CD4-positive, alpha-beta T cell (primary cell): ENCODE measurements around the gene CRYBA2. TPM values are rescaled to one million over a fixed set of nuclear protein-coding genes. Genes with fewer than 3 reads are reported as not detected.

Experiments used
- ATAC-seq: fragments of 200-7000 bp; cut with Tn5 transposase; one replicate; pipeline ENCODE4 v1.10.0; 2022; ENCODE audit warnings: mild to moderate bottlenecking; ENCODE audit not compliant: poor library complexity
- CTCF ChIA-PET: fragments of 350-600 bp; sonication (Branson Sonifier 250); formaldehyde crosslinking; loops from one replicate; lab custom pipeline; 2021; ENCODE audit warnings: antibody characterized with exemption, inconsistent platforms; lab: Charles Lee
- POLR2A ChIA-PET: fragments of 350-600 bp; sonication (Branson Sonifier 250); formaldehyde crosslinking; loops from one replicate; lab custom pipeline; 2021; ENCODE audit warnings: antibody characterized with exemption, inconsistent platforms; lab: Charles Lee
- DNase-seq, 14 experiments: peaks; one replicate each; pipeline ENCODE4 v3.0.0-alpha.2; 2013 to 2020; ENCODE audit warnings: mixed read lengths in 2 of 14
- H3K27ac ChIP-seq, 2 donors: one replicate each; pipeline versions ENCODE4 v1.5.1 to v1.7.0; 2013; ENCODE audit warnings: low read length in 2 of 2, low read depth in 1 of 2, mild to moderate bottlenecking in 1 of 2
- H3K27me3 ChIP-seq, 2 experiments: 1 replicate in 1 of 2; 2 replicates in 1 of 2; pipeline versions ENCODE4 v1.6.1 to v1.7.0; 2013; ENCODE audit warnings: low read length in 2 of 2, control low read depth in 1 of 2, mild to moderate bottlenecking in 1 of 2, moderate library complexity in 1 of 2; ENCODE audit not compliant: insufficient read depth in 2 of 2, control insufficient read depth in 1 of 2
- H3K36me3 ChIP-seq: one replicate; pipeline ENCODE4 v1.6.1; 2013; ENCODE audit warnings: low read length, control low read depth; ENCODE audit not compliant: insufficient read depth
- H3K4me1 ChIP-seq: one replicate; pipeline ENCODE4 v1.6.1; 2013; ENCODE audit warnings: low read length, control low read depth; ENCODE audit not compliant: insufficient read depth
- H3K4me3 ChIP-seq: one replicate; pipeline ENCODE4 v1.5.1; 2013; ENCODE audit warnings: mild to moderate bottlenecking, low read length, moderate library complexity
- H3K9me3 ChIP-seq, 2 experiments: 1 replicate in 1 of 2; 2 replicates in 1 of 2; pipeline versions ENCODE4 v1.6.1 to v1.7.0; 2013; ENCODE audit warnings: low read length in 2 of 2, mild to moderate bottlenecking in 2 of 2, control low read depth in 1 of 2, moderate library complexity in 1 of 2; ENCODE audit not compliant: control insufficient read depth in 1 of 2, insufficient read depth in 1 of 2
- H3K27ac Mint-ChIP-seq: one replicate; pipeline ENCODE4 v1.8.0; 2020; ENCODE audit warnings: mixed read lengths
- H3K27me3 Mint-ChIP-seq: one replicate; pipeline ENCODE4 v1.8.0; 2021; ENCODE audit warnings: mixed read lengths
- H3K36me3 Mint-ChIP-seq: one replicate; pipeline ENCODE4 v1.8.0; 2021; ENCODE audit warnings: low read depth, mixed read lengths
- H3K4me1 Mint-ChIP-seq: one replicate; pipeline ENCODE4 v1.8.0; 2021; ENCODE audit warnings: low read depth, mixed read lengths
- H3K4me3 Mint-ChIP-seq: one replicate; pipeline ENCODE4 v1.8.0; 2020; ENCODE audit warnings: mild to moderate bottlenecking, mixed read lengths
- H3K9me3 Mint-ChIP-seq: one replicate; pipeline ENCODE4 v1.8.0; 2020; ENCODE audit warnings: mixed read lengths
- intact Hi-C, 2 experiments: fragments of 100-400 bp; cut with DNase I in 1 of 2; cut with micrococcal nuclease in 1 of 2; formaldehyde crosslinking; loops; one replicate each; pipeline versions ENCODE4 v1.15.1 to v1.9.0; 2023 to 2025; cut with DNase I, micrococcal nuclease
- total RNA-seq, 174 experiments: library from RNA in 2 of 174; stranded (reverse) in 2 of 174; gene quantifications; one replicate each; pipeline ENCODE4 v1.2.3 and lab custom pipeline; 2021 to 2026
- TF ChIP-seq, protein P1 (sequence below): fragments of 200-600 bp; IDR thresholded peaks from one replicate; pipeline ENCODE4 v1.8.0; 2022; ENCODE audit warnings: antibody characterized with exemption, mild to moderate bottlenecking

Gene CRYBA2
- total RNA-seq, 2 experiments from 2014 or later = not detected

DNA sequence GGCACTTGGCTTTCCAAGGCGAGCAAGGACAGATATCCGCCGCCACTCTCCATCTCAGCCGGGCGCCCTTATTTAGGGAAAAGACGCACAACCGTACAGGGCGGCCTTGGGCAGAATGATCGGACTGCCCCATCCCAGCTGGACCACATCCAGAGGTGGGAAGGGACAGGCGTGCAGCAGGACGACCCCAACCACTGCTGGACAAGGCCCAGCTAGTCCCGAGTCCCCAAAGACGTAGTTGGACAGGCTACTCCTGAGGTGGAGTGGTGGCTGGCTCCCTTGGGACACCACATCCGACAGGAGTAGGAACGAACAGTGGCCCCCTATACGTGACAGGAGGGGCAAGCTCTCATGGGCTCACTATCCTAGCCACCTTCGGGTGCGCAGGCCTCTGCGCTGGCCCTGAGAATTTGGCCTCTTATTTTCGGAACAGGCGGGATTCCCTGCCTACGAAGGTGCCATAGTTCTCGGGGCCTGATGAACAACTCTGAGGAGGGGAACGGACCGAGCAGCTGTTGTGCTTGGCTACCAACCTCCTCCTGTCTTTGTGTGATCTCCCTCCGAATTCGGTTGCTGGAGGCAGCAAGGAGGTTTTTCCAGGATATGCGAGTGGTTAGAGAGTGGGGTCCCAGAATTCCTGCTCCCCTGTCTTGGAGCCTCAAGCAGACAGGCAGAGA lies 10.5 kb downstream of the CRYBA2 start:
- Histone ChIP-seq H3K4me1 (peaks cover 54% of the 10 kb centered on the region), H3K27me3 (peaks cover 61 to 87% of the 10 kb centered on the region in 2 experiments), H3K9me3 (peaks cover 0 to 19% of the 10 kb centered on the region in 2 experiments), H3K36me3 (no peaks in the 10 kb centered on the region), H3K4me3 (no peak overlapping the region), H3K27ac (no peak overlapping the region)
- no peak for ATAC-seq
- H3K27me3 Mint-ChIP-seq = peaks cover 89% of the 10 kb centered on the region
- H3K36me3 Mint-ChIP-seq = no peaks in the 10 kb centered on the region
- no peak overlapping the region for H3K27ac Mint-ChIP-seq
- no peak for DNase-seq
- H3K4me1 Mint-ChIP-seq = peaks cover 46% of the 10 kb centered on the region
- H3K4me3 Mint-ChIP-seq = peak overlapping the region; percentile 64
- TF ChIP-seq, protein P1, sequence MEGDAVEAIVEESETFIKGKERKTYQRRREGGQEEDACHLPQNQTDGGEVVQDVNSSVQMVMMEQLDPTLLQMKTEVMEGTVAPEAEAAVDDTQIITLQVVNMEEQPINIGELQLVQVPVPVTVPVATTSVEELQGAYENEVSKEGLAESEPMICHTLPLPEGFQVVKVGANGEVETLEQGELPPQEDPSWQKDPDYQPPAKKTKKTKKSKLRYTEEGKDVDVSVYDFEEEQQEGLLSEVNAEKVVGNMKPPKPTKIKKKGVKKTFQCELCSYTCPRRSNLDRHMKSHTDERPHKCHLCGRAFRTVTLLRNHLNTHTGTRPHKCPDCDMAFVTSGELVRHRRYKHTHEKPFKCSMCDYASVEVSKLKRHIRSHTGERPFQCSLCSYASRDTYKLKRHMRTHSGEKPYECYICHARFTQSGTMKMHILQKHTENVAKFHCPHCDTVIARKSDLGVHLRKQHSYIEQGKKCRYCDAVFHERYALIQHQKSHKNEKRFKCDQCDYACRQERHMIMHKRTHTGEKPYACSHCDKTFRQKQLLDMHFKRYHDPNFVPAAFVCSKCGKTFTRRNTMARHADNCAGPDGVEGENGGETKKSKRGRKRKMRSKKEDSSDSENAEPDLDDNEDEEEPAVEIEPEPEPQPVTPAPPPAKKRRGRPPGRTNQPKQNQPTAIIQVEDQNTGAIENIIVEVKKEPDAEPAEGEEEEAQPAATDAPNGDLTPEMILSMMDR = no peak
- intact Hi-C loops = loop anchor here (5.0 kb wide), 2 partner anchors 105 to 175 kb away; no protein-coding TSS in a partner anchor
- ChIA-PET POLR2A (interaction anchor here (1.6 kb wide), 1 partner anchor 17 kb away, joined by 3 read pairs; no protein-coding TSS in a partner anchor), CTCF (interaction anchor here (1.2 to 2.0 kb wide), 4 partner anchors 13 to 312 kb away, joined by 3 to 5 read pairs (median 4); no protein-coding TSS in a partner anchor)
- H3K9me3 Mint-ChIP-seq = no peaks in the 10 kb centered on the region

DNA sequence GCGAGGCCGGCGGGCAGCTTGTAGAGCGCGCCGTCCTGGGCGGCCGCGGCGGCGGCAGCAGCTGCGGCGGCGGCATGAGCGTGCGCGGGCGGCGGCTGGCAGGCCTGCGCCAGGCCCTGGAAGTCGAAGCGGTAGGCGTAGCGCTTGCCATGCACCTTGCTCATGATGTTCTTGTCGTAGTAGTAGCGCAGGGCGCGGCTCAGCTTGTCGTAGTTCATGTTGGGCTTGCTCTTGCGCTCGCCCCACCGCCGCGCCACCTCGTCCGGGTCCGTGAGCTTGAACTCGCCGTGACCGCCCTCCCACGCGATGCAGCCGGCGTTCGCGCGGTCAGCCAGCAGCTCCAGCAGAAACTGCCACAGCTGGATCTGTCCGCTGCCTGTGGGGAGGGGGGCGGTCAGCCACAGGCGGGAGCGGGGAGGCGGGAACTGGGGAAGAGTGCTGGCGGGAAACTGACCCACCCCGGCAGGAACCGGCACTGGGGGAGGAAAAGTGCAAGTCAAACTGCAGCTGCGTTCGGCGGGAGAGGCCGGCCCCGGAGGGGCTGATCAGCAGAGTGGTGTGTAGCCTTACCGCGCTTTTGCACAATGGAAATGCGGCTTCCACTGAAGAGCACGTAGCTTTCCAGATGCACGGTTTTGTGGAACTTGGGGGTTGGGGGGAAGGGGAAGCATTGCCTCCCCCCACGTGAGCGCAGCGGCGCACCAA lies 11.2 kb downstream of the CRYBA2 start:
- H3K27ac Mint-ChIP-seq = no peak overlapping the region
- TF ChIP-seq, protein P1 = no peak
- Histone ChIP-seq H3K9me3 (peaks cover 0 to 19% of the 10 kb centered on the region in 2 experiments), H3K27ac (no peak overlapping the region), H3K27me3 (peaks cover 57 to 85% of the 10 kb centered on the region in 2 experiments), H3K4me3 (peak overlapping the region; percentile 34), H3K4me1 (peaks cover 54% of the 10 kb centered on the region), H3K36me3 (no peaks in the 10 kb centered on the region)
- H3K27me3 Mint-ChIP-seq = peaks cover 89% of the 10 kb centered on the region
- H3K9me3 Mint-ChIP-seq = no peaks in the 10 kb centered on the region
- H3K4me1 Mint-ChIP-seq = peaks cover 46% of the 10 kb centered on the region
- DNase-seq (peak in 7 of 14 experiments; percentile 21 to 69 (median 30)), ATAC-seq (peak; percentile 50)
- ChIA-PET CTCF (interaction anchor here (1.2 to 2.7 kb wide), 5 partner anchors 14 to 313 kb away, joined by 3 to 16 read pairs (median 5); no protein-coding TSS in a partner anchor), POLR2A (interaction anchor here (0.7 to 1.6 kb wide), 2 partner anchors 14 to 16 kb away, joined by 3 read pairs; no protein-coding TSS in a partner anchor)
- peak overlapping the region; percentile 62 for H3K4me3 Mint-ChIP-seq
- H3K36me3 Mint-ChIP-seq = no peaks in the 10 kb centered on the region
- intact Hi-C loops = loop anchor here (5.0 kb wide), 2 partner anchors 105 to 175 kb away; no protein-coding TSS in a partner anchor

DNA sequence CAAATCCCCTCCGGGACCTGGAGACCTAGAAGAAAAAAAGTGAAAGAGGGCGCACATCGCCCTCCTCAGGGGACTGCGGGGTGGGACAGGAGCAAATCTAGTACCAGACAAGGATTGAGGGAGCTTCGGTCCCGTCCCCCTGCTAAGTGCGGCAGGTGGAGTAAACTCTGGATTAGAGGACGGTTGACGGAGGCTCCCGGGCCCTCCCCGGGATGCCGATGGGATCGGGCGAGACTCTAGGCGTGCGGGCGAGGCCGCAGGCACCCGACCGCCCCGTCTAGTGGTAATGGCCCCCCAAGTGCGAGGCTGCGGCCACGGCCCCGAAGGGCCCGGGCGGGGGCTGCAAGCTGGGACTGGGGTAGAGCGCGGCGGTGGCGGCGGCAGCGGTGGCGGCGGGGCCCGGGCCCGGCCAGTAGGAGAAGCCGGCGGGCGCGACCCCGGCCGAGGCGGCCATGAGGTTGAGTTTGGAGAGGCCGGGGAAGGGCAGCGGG lies 11.8 kb downstream of the CRYBA2 start:
- Histone ChIP-seq H3K4me1 (peaks cover 54% of the 10 kb centered on the region), H3K27me3 (peaks cover 51 to 85% of the 10 kb centered on the region in 2 experiments), H3K27ac (no peak overlapping the region), H3K9me3 (peaks cover 0 to 19% of the 10 kb centered on the region in 2 experiments), H3K4me3 (peak overlapping the region; percentile 33), H3K36me3 (no peaks in the 10 kb centered on the region)
- Mint-ChIP-seq H3K9me3 (no peaks in the 10 kb centered on the region), H3K4me3 (peak overlapping the region; percentile 86), H3K36me3 (no peaks in the 10 kb centered on the region), H3K27me3 (peaks cover 89% of the 10 kb centered on the region), H3K4me1 (peaks cover 46% of the 10 kb centered on the region), H3K27ac (no peak overlapping the region)
- DNase-seq (peak in 1 of 14 experiments; percentile 29), ATAC-seq (no peak)
- ChIA-PET CTCF (interaction anchor here (1.3 to 2.7 kb wide), 4 partner anchors 83 to 313 kb away, joined by 4 to 16 read pairs (median 5); no protein-coding TSS in a partner anchor), POLR2A (interaction anchor here (0.7 to 1.6 kb wide), 2 partner anchors 15 to 16 kb away, joined by 3 read pairs; no protein-coding TSS in a partner anchor)
- TF ChIP-seq, protein P1 = no peak
- intact Hi-C loops = loop anchor here (5.0 kb wide), 2 partner anchors 104 to 176 kb away; no protein-coding TSS in a partner anchor
